ENCODE measurements around the gene TXNRD2. TPM values are rescaled to one million over a fixed set of nuclear protein-coding genes. Genes with fewer than 3 reads are reported as not detected.

TXNRD2 gene
- total RNA-seq, 1 donor from 2014 or later: 22.9 TPM

- no peak for DNase-seq (ENCODE audit: low spot score in 2 of 2, unreplicated experiment in 2 of 2)
- H3K27ac Mint-ChIP-seq: no peak overlapping the region
- no peak for TF ChIP-seq CTCF (IDR thresholded peaks at IDR 0.05; ENCODE audit: unreplicated experiment)
- peaks cover 9% of the 10 kb centered on the region for H3K4me1 Mint-ChIP-seq
- peaks cover 9% of the 10 kb centered on the region for H3K36me3 Mint-ChIP-seq
- H3K4me3 Mint-ChIP-seq: no peak overlapping the region
- H3K27me3 Mint-ChIP-seq (ENCODE audit: low read depth): peaks cover 2% of the 10 kb centered on the region
- H3K9me3 Mint-ChIP-seq: no peaks in the 10 kb centered on the region
Observed at GRCh38 chr22:19904174-19904856, 37.3 kb downstream of the TXNRD2 start.

GRCh38 chr22:19903513-19903912 is 38.1 kb downstream of the TXNRD2 start:
- Mint-ChIP-seq H3K36me3 (peaks cover 8% of the 10 kb centered on the region), H3K9me3 (no peaks in the 10 kb centered on the region), H3K4me3 (no peak overlapping the region), H3K4me1 (peaks cover 9% of the 10 kb centered on the region), H3K27me3 (ENCODE audit: low read depth) (peaks cover 2% of the 10 kb centered on the region), H3K27ac (no peak overlapping the region)
- no peak for DNase-seq (ENCODE audit: low spot score in 2 of 2, unreplicated experiment in 2 of 2)
- TF ChIP-seq CTCF (IDR thresholded peaks at IDR 0.05; ENCODE audit: unreplicated experiment): no peak

- TF ChIP-seq CTCF (IDR thresholded peaks at IDR 0.05; ENCODE audit: unreplicated experiment): no peak
- Mint-ChIP-seq H3K4me3 (no peak overlapping the region), H3K27ac (no peak overlapping the region), H3K4me1 (peaks cover 9% of the 10 kb centered on the region), H3K36me3 (peaks cover 6% of the 10 kb centered on the region), H3K27me3 (ENCODE audit: low read depth) (peaks cover 2% of the 10 kb centered on the region), H3K9me3 (no peaks in the 10 kb centered on the region)
- DNase-seq (ENCODE audit: low spot score in 2 of 2, unreplicated experiment in 2 of 2): no peak
Observed at GRCh38 chr22:19903031-19903430, 38.6 kb downstream of the TXNRD2 start.

GRCh38 chr22:19902245-19902715 is 39.3 kb downstream of the TXNRD2 start:
- H3K36me3 Mint-ChIP-seq: peaks cover 8% of the 10 kb centered on the region
- peaks cover 2% of the 10 kb centered on the region for H3K27me3 Mint-ChIP-seq (ENCODE audit: low read depth)
- TF ChIP-seq CTCF (IDR thresholded peaks at IDR 0.05; ENCODE audit: unreplicated experiment): no peak
- H3K4me1 Mint-ChIP-seq: peaks cover 9% of the 10 kb centered on the region
- DNase-seq (ENCODE audit: low spot score in 2 of 2, unreplicated experiment in 2 of 2): no peak
- no peak overlapping the region for H3K4me3 Mint-ChIP-seq
- H3K27ac Mint-ChIP-seq: no peak overlapping the region
- H3K9me3 Mint-ChIP-seq: no peaks in the 10 kb centered on the region

- no peak for DNase-seq (ENCODE audit: low spot score in 2 of 2, unreplicated experiment in 2 of 2)
- Mint-ChIP-seq H3K4me1 (peaks cover 9% of the 10 kb centered on the region), H3K4me3 (no peak overlapping the region), H3K27ac (no peak overlapping the region), H3K9me3 (no peaks in the 10 kb centered on the region), H3K36me3 (peaks cover 8% of the 10 kb centered on the region), H3K27me3 (ENCODE audit: low read depth) (peaks cover 2% of the 10 kb centered on the region)
- TF ChIP-seq CTCF (IDR thresholded peaks at IDR 0.05; ENCODE audit: unreplicated experiment): no peak
Observed at GRCh38 chr22:19901577-19902244, 39.9 kb downstream of the TXNRD2 start.
